ENCODE results near the gene MME.

MME gene

DNA sequence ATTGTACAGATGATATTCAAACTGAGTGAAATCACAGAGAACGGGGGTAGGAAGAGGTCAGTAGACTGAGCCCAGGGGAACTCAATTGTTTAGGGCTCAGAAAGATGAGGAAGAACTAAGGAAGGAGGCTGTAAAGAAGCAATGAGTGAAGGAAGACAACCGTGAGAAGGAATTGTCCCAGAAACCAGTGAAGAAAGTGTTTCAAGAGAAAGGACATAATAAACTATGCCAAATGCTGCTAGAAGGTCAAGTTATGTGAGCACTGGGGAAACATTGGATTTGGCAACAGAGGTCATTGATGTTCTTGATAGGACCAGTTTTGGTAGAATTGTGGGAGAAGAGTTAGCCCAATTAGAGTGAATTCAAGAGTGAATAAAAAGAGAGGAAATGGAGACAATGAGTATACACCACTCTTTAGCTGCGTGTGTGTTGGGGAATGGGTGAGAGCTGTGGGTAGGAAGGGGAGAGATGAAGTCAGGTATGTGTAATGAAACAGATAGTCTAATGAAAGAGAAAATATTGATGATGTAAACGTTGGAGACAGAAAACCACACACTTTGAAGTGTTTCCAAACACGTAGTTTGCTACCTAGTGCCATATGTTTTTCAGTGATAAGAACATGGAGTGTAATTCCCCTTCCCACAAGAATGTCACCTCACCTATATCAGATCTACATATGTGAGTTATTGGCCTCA, 42.5 kb upstream of the MME start:
- Mint-ChIP-seq H3K36me3 (ENCODE audit: low read depth) (no peaks in the 10 kb centered on the region), H3K9me3 (peaks cover 11% of the 10 kb centered on the region), H3K27ac (no peak overlapping the region), H3K4me3 (no peak overlapping the region), H3K27me3 (ENCODE audit: low read depth, poor library complexity) (no peaks in the 10 kb centered on the region), H3K4me1 (peaks cover 10% of the 10 kb centered on the region)
- TF ChIP-seq, protein P1, sequence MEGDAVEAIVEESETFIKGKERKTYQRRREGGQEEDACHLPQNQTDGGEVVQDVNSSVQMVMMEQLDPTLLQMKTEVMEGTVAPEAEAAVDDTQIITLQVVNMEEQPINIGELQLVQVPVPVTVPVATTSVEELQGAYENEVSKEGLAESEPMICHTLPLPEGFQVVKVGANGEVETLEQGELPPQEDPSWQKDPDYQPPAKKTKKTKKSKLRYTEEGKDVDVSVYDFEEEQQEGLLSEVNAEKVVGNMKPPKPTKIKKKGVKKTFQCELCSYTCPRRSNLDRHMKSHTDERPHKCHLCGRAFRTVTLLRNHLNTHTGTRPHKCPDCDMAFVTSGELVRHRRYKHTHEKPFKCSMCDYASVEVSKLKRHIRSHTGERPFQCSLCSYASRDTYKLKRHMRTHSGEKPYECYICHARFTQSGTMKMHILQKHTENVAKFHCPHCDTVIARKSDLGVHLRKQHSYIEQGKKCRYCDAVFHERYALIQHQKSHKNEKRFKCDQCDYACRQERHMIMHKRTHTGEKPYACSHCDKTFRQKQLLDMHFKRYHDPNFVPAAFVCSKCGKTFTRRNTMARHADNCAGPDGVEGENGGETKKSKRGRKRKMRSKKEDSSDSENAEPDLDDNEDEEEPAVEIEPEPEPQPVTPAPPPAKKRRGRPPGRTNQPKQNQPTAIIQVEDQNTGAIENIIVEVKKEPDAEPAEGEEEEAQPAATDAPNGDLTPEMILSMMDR (IDR thresholded peaks at IDR 0.05), result no peak
- no peak for DNase-seq

DNA sequence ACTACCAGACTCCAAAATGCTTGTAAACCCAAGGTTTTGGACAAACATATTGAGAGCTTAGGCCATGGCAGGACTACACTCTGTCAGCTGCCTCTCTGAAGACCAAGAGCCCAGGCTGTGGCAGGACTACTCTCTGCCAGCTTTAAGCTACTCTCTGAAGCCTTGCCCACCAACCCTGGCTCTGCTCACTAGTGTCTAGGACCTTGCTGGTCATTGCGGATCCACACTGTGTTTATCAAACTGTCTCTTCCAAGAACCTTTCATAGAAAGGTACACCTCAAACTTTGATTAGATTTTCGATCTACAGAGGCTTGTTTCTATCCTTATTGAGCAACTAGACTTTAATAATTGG, 41.9 kb upstream of the MME start:
- TF ChIP-seq, protein P1 (IDR thresholded peaks at IDR 0.05), result no peak
- no peaks in the 10 kb centered on the region for H3K27me3 Mint-ChIP-seq (ENCODE audit: low read depth, poor library complexity)
- no peak for DNase-seq
- peaks cover 5% of the 10 kb centered on the region for H3K4me1 Mint-ChIP-seq
- H3K27ac Mint-ChIP-seq, result no peak overlapping the region
- H3K36me3 Mint-ChIP-seq (ENCODE audit: low read depth), result no peaks in the 10 kb centered on the region
- H3K9me3 Mint-ChIP-seq, result peaks cover 11% of the 10 kb centered on the region
- no peak overlapping the region for H3K4me3 Mint-ChIP-seq

DNA sequence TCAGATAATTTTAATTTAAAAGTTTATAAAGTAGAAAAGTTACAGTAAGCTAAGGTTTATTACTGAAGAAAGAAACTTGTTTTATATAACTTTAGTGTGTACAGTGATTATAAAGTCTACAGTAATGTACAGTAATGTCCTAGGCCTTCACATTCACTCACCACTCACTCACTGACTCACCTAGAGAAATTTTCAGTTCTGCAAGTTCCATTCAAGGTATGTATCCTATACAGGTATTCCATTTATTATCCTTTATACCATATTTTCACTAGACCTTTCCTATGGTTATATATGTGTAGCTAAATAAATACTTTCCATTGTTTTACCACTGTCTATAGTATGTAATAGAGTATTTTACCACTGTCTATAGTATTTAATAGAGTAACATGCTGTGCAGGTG, 33.2 kb upstream of the MME start:
- TF ChIP-seq, protein P1 (IDR thresholded peaks at IDR 0.05), result no peak
- DNase-seq, result no peak
- Mint-ChIP-seq H3K4me3 (no peak overlapping the region), H3K36me3 (ENCODE audit: low read depth) (peaks cover 5% of the 10 kb centered on the region), H3K27me3 (ENCODE audit: low read depth, poor library complexity) (no peaks in the 10 kb centered on the region), H3K4me1 (no peaks in the 10 kb centered on the region), H3K9me3 (peaks cover 29% of the 10 kb centered on the region), H3K27ac (no peak overlapping the region)

DNA sequence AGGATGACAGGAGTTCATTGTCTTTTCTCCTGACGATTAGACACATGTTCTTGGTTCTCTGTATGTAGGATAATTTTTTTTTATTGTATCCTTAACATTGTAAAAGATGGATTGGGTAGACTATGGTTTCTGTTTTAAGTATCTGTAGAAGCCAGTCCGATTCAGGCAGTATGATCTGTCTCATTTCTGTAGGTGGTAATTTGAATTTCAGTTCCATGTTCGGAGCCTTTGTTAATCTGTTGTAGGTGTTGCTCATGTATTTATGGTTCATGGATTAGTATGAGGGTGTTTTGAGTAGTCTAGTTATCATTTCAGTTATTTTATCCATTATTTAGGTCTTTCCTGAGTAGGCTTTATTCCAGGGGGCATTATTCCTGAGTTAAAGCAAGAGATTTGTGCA, 32.4 kb upstream of the MME start:
- Mint-ChIP-seq H3K27me3 (ENCODE audit: low read depth, poor library complexity) (no peaks in the 10 kb centered on the region), H3K9me3 (peaks cover 36% of the 10 kb centered on the region), H3K4me1 (no peaks in the 10 kb centered on the region), H3K36me3 (ENCODE audit: low read depth) (peaks cover 6% of the 10 kb centered on the region), H3K4me3 (no peak overlapping the region), H3K27ac (no peak overlapping the region)
- no peak for DNase-seq
- TF ChIP-seq, protein P1 (IDR thresholded peaks at IDR 0.05), result no peak

DNA sequence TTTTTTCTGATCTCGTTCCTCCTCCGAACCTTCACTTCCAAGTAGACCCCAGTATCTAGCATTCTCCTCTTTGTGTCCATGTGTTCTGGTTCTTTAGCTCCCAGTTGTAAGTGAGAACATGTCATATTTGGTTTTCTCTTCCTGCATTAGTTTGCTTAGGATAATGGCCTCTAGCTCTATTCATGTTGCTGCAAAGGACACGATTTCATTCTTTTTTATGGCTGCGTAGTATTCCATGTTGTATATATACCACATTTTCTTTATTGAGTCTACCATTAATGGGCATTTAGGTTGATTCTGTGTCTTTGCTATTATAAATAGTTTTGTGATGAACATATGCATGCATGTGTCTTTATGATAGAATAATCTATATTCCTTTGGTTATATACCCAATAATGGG, 30.2 kb upstream of the MME start:
- Mint-ChIP-seq H3K4me3 (no peak overlapping the region), H3K27me3 (ENCODE audit: low read depth, poor library complexity) (no peaks in the 10 kb centered on the region), H3K27ac (no peak overlapping the region), H3K36me3 (ENCODE audit: low read depth) (peaks cover 16% of the 10 kb centered on the region), H3K4me1 (no peaks in the 10 kb centered on the region), H3K9me3 (peaks cover 55% of the 10 kb centered on the region)
- DNase-seq, result no peak
- TF ChIP-seq, protein P1 (IDR thresholded peaks at IDR 0.05), result no peak

DNA sequence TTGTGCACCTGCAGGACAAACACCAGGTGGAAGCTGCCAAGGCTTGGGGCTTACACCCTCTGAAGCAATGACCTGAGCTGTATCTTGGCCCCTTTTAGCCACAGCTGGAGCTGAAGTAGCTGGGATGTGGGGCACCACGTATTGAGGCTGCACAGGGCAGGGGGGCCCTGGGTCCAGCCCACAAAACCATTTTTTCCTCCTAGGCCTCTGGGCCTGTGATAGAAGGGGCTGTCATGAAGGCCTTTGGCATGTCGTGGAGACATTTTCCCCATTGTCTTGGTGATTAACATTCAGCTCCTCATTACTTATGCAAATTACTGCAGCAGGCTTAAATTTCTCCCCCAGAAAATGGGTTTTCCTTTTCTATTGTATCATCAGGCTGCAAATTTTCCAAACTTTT, 27.6 kb upstream of the MME start:
- DNase-seq, result no peak
- H3K9me3 Mint-ChIP-seq, result peaks cover 55% of the 10 kb centered on the region
- no peaks in the 10 kb centered on the region for H3K27me3 Mint-ChIP-seq (ENCODE audit: low read depth, poor library complexity)
- H3K4me1 Mint-ChIP-seq, result no peaks in the 10 kb centered on the region
- peaks cover 16% of the 10 kb centered on the region for H3K36me3 Mint-ChIP-seq (ENCODE audit: low read depth)
- TF ChIP-seq, protein P1 (IDR thresholded peaks at IDR 0.05), result no peak
- no peak overlapping the region for H3K27ac Mint-ChIP-seq
- H3K4me3 Mint-ChIP-seq, result no peak overlapping the region
